ENCODE data around the gene CD151. TPM values are rescaled to one million over a fixed set of nuclear protein-coding genes. Genes with fewer than 3 reads are reported as not detected.

The CD151 gene
- total and polyA plus RNA-seq, 3 experiments from 2014 or later, result 19.6 to 65.5 (median 61.2) TPM

DNA sequence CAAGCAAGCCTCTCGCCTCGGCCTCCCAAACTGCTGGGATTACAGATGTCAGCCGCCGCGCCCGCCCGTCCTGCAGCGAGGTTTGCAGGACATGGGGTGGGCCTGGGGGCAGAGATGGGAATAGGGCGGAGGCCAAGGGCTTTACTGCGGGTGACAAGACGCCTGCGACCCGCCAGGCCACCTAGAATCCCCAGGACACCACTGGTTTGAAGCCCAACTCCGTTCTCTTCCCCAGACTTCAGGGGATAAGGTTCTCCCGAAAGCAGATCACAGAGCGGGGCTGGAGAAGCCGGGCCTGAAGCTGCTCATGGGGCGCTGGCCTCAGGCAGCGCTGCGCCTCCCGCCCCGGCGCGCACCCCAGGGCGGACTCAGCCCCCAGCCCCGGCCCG is 9.2 kb downstream of the CD151 start:
- ChIA-PET POLR2A (interaction anchor here (0.8 to 1.7 kb wide), 3 partner anchors 14 to 23 kb away, joined by 3 to 16 read pairs (median 4); partner anchors contain the start of gene PNPLA2), CTCF (interaction anchor here (1.7 to 2.2 kb wide), 2 partner anchors 9 to 23 kb away, joined by 5 to 6 read pairs; partner anchors contain the start of genes CD151 and PNPLA2)
- peak overlapping the region; percentile 21 to 84 (median 57) for H3K27ac Mint-ChIP-seq
- Histone ChIP-seq H3K4me1 (ENCODE audit: insufficient read depth, low read length) (peaks cover 29% of the 10 kb centered on the region), H3K27ac (ENCODE audit: low read depth, low read length) (peak overlapping the region; percentile 74), H3K4me3 (ENCODE audit: low read length) (peak overlapping the region; percentile 74), H3K27me3 (ENCODE audit: insufficient read depth, low read length, poor library complexity, severe bottlenecking) (no peaks in the 10 kb centered on the region), H3K36me3 (ENCODE audit: insufficient read depth, low read length) (no peaks in the 10 kb centered on the region), H3K9me3 (ENCODE audit: low read length) (no peaks in the 10 kb centered on the region)
- H3K4me3 Mint-ChIP-seq, result peak overlapping the region; percentile 82 to 91 (median 86)
- H3K36me3 Mint-ChIP-seq, result peaks cover 0 to 35% (median 0%) of the 10 kb centered on the region in 3 donors
- no peak for DNase-seq
- H3K4me1 Mint-ChIP-seq, result peaks cover 15 to 33% (median 15%) of the 10 kb centered on the region in 3 donors
- peaks cover 3 to 4% of the 10 kb centered on the region in 2 donors for H3K27me3 Mint-ChIP-seq
- H3K9me3 Mint-ChIP-seq, result no peaks in the 10 kb centered on the region

DNA sequence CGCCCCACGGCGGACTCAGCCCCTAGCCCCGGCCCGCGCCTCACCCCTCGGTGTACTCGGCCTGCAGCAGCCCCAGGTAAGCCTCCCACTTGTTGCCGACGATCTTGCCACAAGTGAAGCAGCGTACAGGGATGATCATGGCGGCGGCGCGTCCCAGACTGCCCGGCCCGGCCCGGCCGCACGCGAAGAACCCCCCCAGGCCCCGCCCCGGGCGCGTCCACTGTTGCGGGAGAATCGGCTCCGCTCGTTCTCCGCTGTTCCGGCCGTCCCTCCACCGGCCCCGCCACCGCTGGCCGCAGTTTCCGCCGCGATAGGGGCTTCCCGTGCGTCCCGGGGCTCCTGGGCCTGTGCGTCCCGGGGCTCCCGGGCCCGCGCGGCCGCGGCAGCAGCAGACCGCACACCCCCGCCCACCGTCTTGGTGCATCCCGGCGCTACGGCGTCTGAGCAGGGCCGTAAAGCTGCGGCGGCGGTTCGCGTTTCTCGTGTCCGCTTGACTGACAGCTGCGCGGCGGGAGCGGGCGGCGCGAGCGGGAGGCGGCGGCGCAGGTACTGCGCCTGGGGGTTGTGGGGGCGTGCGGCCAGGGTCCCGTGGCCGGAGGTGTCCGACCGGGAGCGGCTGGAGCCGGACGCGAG is 9.7 kb downstream of the CD151 start, which contains the start of the genes POLR2L and TSPAN4:
Gene POLR2L (minus strand): TSS at position 160 of the 633 bp plus-strand sequence. CDS start 21 bp downstream, at position 139.
Gene TSPAN4 (plus strand): TSS at position 483 of the 633 bp plus-strand sequence. CDS start 7,453 bp downstream, outside the sequence.
- peaks cover 15 to 33% (median 15%) of the 10 kb centered on the region in 3 donors for H3K4me1 Mint-ChIP-seq
- no peaks in the 10 kb centered on the region for H3K36me3 ChIP-seq (ENCODE audit: insufficient read depth, low read length)
- H3K36me3 Mint-ChIP-seq, result peaks cover 0 to 33% (median 0%) of the 10 kb centered on the region in 3 donors
- H3K4me1 ChIP-seq (ENCODE audit: insufficient read depth, low read length), result peaks cover 29% of the 10 kb centered on the region
- no peaks in the 10 kb centered on the region for H3K9me3 Mint-ChIP-seq
- peaks cover 3 to 4% of the 10 kb centered on the region in 2 donors for H3K27me3 Mint-ChIP-seq
- H3K27ac Mint-ChIP-seq, result peak within 1 kb of the TSS; percentile 21 to 84 (median 68)
- peak within 1 kb of the TSS; percentile 74 for H3K27ac ChIP-seq (ENCODE audit: low read depth, low read length)
- H3K27me3 ChIP-seq (ENCODE audit: insufficient read depth, low read length, poor library complexity, severe bottlenecking), result no peaks in the 10 kb centered on the region
- no peaks in the 10 kb centered on the region for H3K9me3 ChIP-seq (ENCODE audit: low read length)
- H3K4me3 Mint-ChIP-seq, result peak within 1 kb of the TSS; percentile 84 to 91 (median 86)
- POLR2A ChIA-PET, result interaction anchor here (0.6 to 1.7 kb wide), 5 partner anchors 9 to 33 kb away, joined by 3 to 16 read pairs (median 6); partner anchors contain the start of genes PNPLA2 and RPLP2
- CTCF ChIA-PET, result interaction anchor here (0.8 to 2.2 kb wide), 5 partner anchors 8 to 323 kb away, joined by 3 to 7 read pairs (median 3); partner anchors contain the start of gene CD151
- peak; percentile 79 to 90 (median 82) for DNase-seq
- peak within 1 kb of the TSS; percentile 74 for H3K4me3 ChIP-seq (ENCODE audit: low read length)

DNA sequence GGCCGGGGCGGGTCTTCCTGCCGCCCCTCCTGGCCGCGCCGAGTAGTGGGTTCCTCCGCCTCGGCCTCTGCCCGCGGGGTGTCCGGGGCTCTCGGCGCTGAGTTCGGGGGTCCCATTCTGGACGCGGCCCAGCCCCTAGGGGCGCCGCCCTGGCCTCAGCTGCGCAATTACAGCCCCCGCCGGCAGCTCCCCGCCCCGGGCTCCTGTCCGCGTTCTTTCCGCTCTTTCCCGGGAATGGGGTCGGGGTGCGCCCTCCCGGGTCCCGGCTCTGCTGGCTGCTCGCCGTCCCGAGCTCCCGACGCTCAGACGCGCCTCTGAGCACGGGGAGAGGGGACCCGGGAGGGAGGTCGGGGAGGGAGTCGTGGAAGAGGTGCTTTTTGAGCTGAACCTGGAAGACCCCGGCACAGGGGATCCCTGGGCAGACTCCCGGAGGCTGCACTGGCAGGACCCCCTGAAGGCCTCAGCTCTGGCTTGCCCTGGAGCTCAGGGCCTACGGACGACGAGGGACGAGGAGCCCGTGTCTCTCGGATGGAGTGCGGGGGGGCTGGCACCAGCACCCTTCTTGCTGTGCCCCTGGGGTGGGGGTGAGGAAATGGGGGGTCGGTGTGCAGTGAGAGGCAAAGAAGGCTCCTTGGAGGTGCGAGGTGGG is 10.5 kb downstream of the CD151 start:
- H3K9me3 ChIP-seq (ENCODE audit: low read length), result no peaks in the 10 kb centered on the region
- Mint-ChIP-seq H3K9me3 (no peaks in the 10 kb centered on the region), H3K36me3 (peaks cover 0 to 28% (median 0%) of the 10 kb centered on the region in 3 donors), H3K4me3 (peak overlapping the region; percentile 66 to 91 (median 71)), H3K27ac (peak overlapping the region in 4 of 8 donors; percentile 40 to 81 (median 60)), H3K4me1 (peaks cover 15 to 29% (median 15%) of the 10 kb centered on the region in 3 donors), H3K27me3 (peaks cover 3 to 4% of the 10 kb centered on the region in 2 donors)
- peaks cover 29% of the 10 kb centered on the region for H3K4me1 ChIP-seq (ENCODE audit: insufficient read depth, low read length)
- ChIA-PET POLR2A (interaction anchor here (0.6 to 1.7 kb wide), 8 partner anchors 9 to 209 kb away, joined by 3 to 16 read pairs (median 6); partner anchors contain the start of genes PNPLA2 and RPLP2), CTCF (interaction anchor here (0.8 to 2.2 kb wide), 5 partner anchors 9 to 324 kb away, joined by 3 to 7 read pairs (median 3); partner anchors contain the start of gene CD151)
- no peaks in the 10 kb centered on the region for H3K27me3 ChIP-seq (ENCODE audit: insufficient read depth, low read length, poor library complexity, severe bottlenecking)
- H3K36me3 ChIP-seq (ENCODE audit: insufficient read depth, low read length), result no peaks in the 10 kb centered on the region
- DNase-seq, result no peak
- H3K27ac ChIP-seq (ENCODE audit: low read depth, low read length), result peak overlapping the region; percentile 74
- H3K4me3 ChIP-seq (ENCODE audit: low read length), result peak overlapping the region; percentile 74

DNA sequence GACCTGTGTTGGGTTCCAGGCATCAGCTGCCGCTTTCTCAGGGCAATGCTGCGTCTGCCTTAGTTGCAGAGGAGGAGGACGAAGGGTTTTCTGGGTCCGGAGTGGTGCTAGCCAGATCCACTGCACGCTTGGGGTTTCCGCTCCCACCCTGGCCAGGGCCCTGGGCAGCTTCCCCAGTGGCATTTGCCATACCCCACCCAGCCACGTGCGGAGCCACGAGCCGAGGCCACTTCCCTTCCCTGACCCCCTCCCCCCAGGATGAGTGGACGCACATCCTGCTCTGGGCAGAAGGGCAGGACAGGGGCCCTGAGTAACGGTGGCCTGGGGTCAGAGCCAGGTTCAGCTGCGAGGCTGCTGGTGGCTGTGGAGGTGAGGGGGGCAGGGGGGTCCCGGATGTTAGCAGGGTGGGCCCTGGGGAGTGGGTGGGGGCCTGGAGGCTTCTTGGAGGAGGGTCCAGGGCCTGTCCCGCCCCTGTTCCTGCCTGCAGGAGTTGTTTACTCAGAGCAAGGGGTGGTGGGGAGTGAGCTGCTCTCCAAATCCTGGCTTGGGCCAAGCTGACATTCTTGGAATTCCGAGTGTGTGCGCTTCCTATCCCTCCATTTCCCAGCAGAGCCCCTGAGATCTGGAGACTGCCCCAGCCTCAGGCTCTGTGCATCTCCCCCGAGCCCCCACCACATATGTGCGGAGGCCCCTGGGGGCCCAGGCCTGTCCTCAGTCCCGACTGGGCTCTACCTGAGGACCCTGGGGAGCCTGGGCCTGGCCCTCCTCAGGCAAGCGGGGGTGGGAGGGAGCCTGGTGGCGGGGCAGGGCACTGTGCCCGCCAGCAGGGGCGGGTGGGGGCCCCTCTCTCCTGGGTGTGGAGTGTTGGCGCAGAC is 11.3 kb downstream of the CD151 start:
- Histone ChIP-seq H3K27ac (ENCODE audit: low read depth, low read length) (peak overlapping the region; percentile 74), H3K36me3 (ENCODE audit: insufficient read depth, low read length) (no peaks in the 10 kb centered on the region), H3K4me1 (ENCODE audit: insufficient read depth, low read length) (peaks cover 36% of the 10 kb centered on the region), H3K27me3 (ENCODE audit: insufficient read depth, low read length, poor library complexity, severe bottlenecking) (peaks cover 8% of the 10 kb centered on the region), H3K9me3 (ENCODE audit: low read length) (no peaks in the 10 kb centered on the region), H3K4me3 (ENCODE audit: low read length) (no peak overlapping the region)
- H3K4me1 Mint-ChIP-seq, result peaks cover 15 to 37% (median 19%) of the 10 kb centered on the region in 3 donors
- H3K27ac Mint-ChIP-seq, result peak overlapping the region in 2 of 8 donors; percentile 47 to 81
- ChIA-PET CTCF (interaction anchor here (1.9 to 5.4 kb wide), 3 partner anchors 11 to 209 kb away, joined by 6 to 48 read pairs (median 7); partner anchors contain the start of gene CD151), POLR2A (interaction anchor here (0.6 to 1.7 kb wide), 3 partner anchors 25 to 125 kb away, joined by 7 to 16 read pairs (median 8); partner anchors contain the start of genes PNPLA2 and RPLP2)
- peaks cover 0 to 20% (median 0%) of the 10 kb centered on the region in 3 donors for H3K36me3 Mint-ChIP-seq
- no peak for DNase-seq
- H3K9me3 Mint-ChIP-seq, result no peaks in the 10 kb centered on the region
- peak overlapping the region; percentile 66 to 91 (median 71) for H3K4me3 Mint-ChIP-seq
- H3K27me3 Mint-ChIP-seq, result peaks cover 5 to 8% of the 10 kb centered on the region in 2 donors

DNA sequence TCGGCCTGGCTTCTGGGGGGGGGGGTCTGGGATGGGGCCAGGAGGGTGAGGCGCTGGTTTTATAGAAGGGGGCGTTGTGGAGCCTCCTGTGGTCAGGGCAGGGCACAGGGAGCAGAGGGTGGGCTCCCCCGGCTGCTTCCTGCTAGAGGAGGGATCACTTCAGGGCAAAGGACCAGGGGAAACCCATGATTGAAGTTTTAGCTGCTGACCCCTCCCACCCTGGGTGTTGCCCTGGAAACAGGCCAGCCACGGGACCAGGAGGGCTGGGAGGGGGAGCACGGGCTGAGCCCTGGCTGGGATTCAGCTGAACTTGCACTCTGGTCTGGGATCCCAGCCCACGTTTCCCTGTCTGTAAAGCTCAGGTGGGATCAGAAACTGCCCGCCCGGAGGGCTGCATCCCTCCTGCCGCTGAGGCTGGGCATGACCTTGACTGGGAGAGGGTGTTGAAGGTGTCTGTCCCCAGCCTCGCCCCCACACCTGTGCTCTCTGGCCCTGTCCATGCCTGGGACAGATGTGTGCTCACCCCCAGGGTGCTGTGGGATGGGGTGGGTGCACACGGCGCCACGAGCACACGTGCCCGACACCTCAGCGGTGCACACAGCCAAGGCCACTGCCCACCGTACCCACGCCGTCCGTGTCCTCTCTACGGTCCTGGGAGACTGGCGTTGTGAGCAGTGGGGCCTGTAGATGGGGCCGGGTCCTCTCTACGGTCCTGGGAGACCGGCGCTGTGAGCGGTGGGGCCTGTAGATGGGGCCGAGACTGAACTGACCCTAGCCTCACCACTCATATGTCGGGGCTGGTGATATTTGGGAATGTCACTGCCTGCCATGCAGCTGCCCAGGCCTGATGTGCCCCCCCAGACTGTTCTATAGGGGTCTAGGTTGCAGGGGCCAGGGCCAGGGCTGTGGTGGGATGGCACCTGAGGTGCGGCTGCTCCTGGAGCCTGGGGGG is 12.2 kb downstream of the CD151 start:
- H3K4me1 Mint-ChIP-seq, result peaks cover 15 to 40% (median 19%) of the 10 kb centered on the region in 3 donors
- ChIA-PET POLR2A (no interaction called here), CTCF (interaction anchor here (5.4 kb wide), 1 partner anchor 208 kb away, joined by 48 read pairs; no protein-coding TSS in a partner anchor)

DNA sequence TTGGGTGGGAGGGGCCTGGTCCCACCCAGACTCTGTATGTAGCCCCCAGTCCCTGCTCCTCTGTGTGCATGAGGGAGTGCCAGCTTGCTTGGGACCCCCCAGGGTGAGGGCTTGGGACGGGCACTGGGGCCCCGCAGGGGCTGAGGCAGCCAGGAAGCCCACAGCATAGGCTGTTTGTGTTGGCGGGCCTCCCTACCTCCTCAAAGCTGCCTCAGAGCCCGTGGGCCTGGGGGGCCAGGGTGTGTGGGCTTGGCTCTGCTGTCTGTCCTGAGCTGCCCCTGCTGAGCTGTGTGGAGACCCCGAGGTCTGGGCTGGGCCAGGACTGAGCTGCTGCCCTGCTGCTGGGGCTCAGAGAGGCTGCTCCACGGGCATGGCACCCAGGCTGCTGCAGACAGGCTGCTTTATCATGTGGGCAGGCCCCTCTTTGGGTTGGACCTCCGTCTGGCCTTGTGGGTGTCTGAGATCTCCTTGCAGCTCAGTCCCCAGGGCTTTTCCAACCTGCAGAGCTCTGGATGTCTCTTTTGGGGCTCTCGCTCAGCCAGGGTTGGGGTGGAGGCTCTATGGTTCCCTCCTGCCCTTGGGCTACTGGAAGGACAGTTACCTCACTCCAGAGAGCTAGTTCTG is 13.2 kb downstream of the CD151 start:
- no peaks in the 10 kb centered on the region for H3K9me3 Mint-ChIP-seq
- H3K4me1 Mint-ChIP-seq, result peaks cover 5 to 30% (median 10%) of the 10 kb centered on the region in 3 donors
- peaks cover 0 to 3% (median 0%) of the 10 kb centered on the region in 3 donors for H3K36me3 Mint-ChIP-seq
- Histone ChIP-seq H3K9me3 (ENCODE audit: low read length) (no peaks in the 10 kb centered on the region), H3K4me3 (ENCODE audit: low read length) (no peak overlapping the region), H3K27ac (ENCODE audit: low read depth, low read length) (no peak overlapping the region), H3K27me3 (ENCODE audit: insufficient read depth, low read length, poor library complexity, severe bottlenecking) (peaks cover 8% of the 10 kb centered on the region), H3K36me3 (ENCODE audit: insufficient read depth, low read length) (no peaks in the 10 kb centered on the region), H3K4me1 (ENCODE audit: insufficient read depth, low read length) (peaks cover 32% of the 10 kb centered on the region)
- peak overlapping the region in 1 of 7 donors; percentile 60 for H3K4me3 Mint-ChIP-seq
- POLR2A ChIA-PET, result no interaction called here
- DNase-seq, result no peak
- no peak overlapping the region for H3K27ac Mint-ChIP-seq
- CTCF ChIA-PET, result interaction anchor here (0.8 to 5.4 kb wide), 2 partner anchors 15 to 207 kb away, joined by 3 to 48 read pairs; no protein-coding TSS in a partner anchor
- H3K27me3 Mint-ChIP-seq, result peaks cover 5 to 8% of the 10 kb centered on the region in 2 donors

More for the DNA sequence above, 12.2 kb downstream of the CD151 start:
- Histone ChIP-seq H3K4me3 (ENCODE audit: low read length) (no peak overlapping the region), H3K27ac (ENCODE audit: low read depth, low read length) (no peak overlapping the region), H3K27me3 (ENCODE audit: insufficient read depth, low read length, poor library complexity, severe bottlenecking) (peaks cover 8% of the 10 kb centered on the region), H3K4me1 (ENCODE audit: insufficient read depth, low read length) (peaks cover 38% of the 10 kb centered on the region), H3K9me3 (ENCODE audit: low read length) (no peaks in the 10 kb centered on the region), H3K36me3 (ENCODE audit: insufficient read depth, low read length) (no peaks in the 10 kb centered on the region)
- peak in 1 of 5 donors; percentile 38 for DNase-seq
- H3K9me3 Mint-ChIP-seq, result no peaks in the 10 kb centered on the region
- peak overlapping the region in 2 of 7 donors; percentile 16 to 48 for H3K4me3 Mint-ChIP-seq
- peaks cover 5 to 8% of the 10 kb centered on the region in 2 donors for H3K27me3 Mint-ChIP-seq
- peak overlapping the region in 1 of 8 donors; percentile 17 for H3K27ac Mint-ChIP-seq
- H3K36me3 Mint-ChIP-seq, result peaks cover 0 to 12% (median 0%) of the 10 kb centered on the region in 3 donors
